Islet of Langerhans (tissue), 1 donor: ENCODE results near the gene MBOAT1.
A peak's percentile ranks its signal among the peaks of the same experiment; 100 is the strongest.

ENCODE experiments used
- FAIRE-seq: peaks from one replicate; lab custom pipeline; 2011; peaks lifted over from hg19 to GRCh38; lab: Jason Lieb, UNC

The MBOAT1 gene

DNA sequence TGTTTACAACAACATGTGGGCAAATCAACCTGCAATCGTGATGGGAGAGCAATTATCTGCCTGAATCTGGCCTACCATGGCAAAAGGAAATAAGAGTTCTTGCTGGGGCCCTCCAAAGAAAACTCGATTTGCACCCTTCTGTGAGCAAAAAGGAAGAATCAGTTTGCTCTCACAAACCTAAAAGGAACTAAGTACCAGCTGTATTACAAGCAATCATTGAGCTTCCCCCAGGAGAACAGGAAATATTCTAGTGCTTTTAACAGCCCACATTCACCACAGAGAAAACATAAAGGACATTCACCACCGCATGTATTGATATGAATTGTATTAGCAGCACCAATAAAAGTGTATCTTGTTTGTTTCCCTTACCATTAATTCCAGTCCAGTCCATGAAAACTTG lies 75.0 kb downstream of the MBOAT1 start:
- no peak for FAIRE-seq

DNA sequence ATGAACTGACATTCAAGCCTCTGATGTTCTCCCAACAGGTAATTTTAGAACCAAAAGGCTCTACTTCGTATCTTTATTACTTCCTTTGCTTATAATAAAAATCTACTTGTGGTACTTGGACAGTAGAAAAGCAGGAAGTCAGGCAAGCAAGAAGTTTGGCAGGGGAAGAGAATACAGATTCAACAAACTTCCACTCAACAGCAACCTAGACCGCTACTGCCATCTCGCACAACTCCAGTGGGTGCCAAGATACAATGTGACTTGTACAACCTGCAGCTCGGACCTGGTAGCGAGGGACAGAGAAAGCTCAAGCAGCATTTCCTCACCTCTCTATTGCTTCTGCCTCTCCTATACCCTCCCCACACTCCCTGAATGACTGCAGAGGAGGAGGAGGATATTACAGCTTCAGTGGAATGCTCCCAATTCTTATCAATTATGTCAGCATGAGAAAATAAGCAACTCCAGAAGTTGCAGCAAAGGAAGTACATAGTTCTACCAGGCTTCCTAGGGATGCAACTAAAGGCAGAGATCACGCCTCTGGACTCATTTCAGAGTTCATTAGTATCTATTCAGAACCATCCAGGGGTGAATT lies 76.5 kb downstream of the MBOAT1 start:
- no peak for FAIRE-seq

DNA sequence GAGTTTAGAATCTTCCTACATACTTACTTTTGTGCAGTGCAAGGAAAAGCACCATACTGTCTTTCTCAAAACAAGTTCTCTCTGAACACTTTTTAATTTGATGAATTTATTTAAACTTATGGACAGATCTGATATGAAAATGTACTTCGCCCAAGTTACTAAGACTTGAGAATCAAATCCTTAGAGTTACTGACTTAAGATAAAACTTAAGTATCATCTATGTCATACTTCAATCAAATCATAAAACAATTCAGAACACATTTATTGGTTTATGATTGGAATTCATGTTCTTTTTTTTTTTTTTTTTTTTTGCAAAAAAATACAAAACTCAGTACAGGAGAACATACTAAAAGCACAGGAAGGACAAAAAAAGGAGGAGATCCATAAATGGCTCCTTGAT lies 77.7 kb downstream of the MBOAT1 start:
- FAIRE-seq = no peak

DNA sequence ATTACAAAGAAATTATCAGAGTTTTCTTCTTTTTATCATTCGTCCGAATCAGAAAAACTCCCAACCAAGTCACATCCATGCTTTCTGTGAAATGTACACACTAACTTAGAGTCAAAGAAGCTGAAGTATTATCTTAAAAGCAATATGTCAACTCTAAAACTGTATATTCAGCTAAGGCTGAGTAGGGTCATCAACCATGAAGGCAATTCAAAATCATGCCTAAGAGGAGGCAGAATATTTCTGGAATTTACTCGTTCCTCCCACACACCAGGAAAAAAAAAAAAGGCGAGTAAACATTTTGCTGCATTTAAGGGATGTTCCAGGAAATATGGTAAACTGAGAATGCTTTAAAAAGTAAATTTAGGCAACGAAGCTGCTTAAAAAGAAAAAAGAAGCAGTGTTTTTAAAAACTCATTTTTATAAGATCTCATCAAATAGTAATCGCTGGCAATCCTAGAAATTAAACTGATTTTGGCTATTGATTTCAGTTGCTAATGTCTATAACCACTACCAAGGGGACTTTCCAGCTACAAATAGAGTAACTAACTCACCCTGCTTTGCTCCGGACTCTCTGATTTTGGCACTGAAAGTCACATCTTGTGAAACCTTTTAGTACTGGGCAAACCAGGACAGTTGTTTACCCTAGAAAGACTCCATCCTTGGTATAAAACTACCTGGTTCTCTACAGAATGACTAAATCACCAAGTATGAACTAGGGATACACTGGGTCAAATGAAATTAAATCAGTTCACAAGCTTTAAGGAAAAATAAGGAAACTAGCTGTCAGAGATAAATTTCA lies 82.8 kb downstream of the MBOAT1 start:
- FAIRE-seq = no peak

DNA sequence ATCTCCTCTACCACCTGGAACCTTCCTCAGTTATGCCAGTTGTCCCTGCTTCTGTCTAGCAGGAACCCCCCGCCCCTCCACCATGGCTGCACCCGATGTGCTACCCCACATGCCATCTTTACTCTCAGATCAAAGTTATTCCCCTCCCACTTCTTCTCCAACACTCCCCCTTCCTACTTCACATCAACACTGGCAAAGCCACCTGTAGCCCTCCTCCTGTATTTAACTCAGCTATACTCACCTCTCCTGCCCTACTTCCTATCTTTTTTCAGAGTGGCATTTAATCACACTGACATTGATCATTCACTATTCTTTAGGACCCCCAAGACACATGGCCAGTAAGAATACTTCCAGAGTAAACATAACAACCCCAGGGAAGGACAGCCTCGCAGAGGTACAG lies 84.3 kb downstream of the MBOAT1 start:
- no peak for FAIRE-seq

DNA sequence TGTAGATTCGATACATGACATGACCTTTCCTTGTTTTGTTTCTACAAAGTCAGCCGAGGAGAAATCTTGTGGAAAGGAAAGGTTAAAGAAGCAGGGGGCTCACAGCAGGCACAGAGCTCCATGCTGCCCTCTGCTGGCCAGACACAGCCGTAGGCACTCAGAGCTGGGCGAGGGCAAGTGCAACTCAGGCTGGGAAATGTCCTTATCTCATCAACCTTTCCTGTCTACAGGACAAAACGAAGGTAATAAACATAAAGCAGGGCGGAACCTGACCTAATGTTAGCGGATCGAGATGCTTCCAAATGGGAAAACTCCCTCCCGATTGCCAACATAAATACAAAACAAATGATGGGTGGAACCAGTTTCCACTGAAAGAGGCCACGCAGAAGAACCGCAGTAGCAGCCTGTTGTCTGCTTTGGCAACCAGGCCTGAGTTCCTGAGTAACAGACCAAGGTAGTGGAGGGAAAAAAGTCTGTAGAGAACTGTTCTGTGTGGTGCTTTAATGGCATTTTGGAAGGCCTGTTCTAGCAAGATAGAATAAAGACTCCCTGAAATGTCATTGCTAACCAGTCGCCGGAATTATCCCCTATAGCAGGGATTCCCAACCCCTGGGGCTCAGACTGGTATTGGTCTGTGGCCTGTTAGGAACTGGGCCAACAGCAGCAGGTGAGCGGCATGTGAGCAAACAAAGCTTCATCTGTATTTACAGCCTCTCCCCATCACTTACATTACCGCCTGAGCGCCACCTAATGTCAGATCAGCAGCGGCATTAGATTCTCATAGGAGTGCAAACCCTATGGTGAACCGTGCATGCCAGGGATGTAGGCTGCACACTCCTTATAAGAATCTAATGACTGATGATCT lies 85.2 kb downstream of the MBOAT1 start:
- peak; percentile 38 for FAIRE-seq

DNA sequence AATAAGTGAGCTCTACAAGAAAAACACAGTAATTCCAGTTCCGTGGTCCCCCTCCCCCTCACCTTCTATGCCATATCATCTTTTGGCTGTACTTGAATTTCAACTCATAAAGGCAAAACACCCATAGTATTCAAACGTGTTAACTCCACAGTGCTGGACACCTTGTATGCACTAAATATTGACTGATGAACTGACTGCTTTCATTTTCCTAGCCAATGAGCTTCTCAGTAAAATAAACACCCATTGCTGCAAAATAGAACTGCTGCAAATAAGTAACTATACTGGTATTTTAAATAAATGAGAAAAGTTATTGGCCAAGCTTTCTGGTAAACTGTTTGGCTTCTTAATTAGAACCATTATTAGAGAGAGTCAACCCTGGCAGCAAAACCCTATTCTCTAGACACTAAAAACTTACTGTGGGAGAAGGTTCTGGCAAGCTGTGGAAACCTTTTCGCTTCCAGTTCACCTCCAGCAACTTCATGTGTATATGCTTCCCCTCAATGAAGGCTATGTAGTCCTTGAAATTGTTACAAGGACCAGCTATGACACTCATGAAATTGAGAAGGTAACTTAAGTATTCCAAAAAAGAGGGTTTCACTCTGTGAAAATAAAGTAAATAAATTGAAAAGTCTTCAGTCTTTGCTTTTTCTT lies 86.0 kb downstream of the MBOAT1 start:
- no peak for FAIRE-seq

DNA sequence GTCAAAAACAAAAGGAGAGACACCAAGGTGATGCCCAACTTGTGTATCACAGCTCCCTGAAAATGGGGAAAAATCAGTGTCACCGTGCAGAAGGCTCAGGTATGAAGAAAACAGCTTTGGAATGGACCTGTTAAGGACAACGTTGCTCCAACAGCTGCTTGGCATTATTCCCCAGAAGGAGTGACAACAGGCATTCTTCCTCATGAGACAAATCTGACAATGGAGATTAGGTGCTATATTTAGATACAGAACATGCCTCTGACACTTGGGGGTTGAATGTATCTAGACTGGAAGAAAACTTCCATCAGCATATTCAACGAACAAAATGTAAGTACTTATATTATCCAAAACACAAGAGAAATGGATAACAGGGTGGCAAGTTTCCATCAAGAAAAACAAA lies 87.7 kb downstream of the MBOAT1 start:
- FAIRE-seq = no peak

DNA sequence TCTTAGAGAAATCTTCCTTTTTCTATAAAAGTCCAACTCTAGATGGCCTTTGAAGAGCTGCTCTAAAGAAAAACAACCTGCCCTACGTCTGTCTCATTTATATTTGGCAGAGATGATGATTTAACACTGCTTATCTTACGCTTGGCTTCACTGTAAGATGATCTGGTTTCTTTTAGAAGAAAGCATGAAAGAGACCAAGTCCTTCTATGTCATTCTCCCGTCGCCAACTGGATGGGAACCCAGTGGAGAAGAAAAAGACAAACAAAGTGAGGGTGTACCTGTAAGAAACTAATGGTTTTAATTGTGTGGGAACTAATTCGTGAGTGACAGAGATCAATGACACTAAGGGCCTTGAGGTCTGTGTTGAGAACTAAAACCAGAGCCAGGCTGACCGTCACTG lies 92.8 kb downstream of the MBOAT1 start:
- FAIRE-seq = no peak

DNA sequence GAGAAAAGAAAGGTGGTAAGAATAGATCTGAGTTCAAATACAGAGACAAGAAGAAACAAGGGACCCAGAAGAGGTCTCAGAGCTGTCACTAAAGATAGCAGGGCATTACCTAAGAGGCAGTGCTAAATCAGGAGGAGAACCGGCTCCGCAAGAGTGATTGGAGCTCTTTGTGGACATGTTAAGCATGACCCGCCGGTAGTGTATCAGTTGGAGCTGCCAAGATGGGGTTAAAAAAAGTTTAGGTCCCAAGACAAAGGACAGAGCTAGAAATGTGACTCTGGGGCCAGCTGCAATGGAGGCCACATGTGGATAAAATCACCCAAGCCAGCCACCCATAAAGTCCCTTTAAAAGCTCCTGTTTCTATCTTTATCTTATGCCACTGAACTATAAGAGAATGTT lies 93.4 kb downstream of the MBOAT1 start:
- no peak for FAIRE-seq

DNA sequence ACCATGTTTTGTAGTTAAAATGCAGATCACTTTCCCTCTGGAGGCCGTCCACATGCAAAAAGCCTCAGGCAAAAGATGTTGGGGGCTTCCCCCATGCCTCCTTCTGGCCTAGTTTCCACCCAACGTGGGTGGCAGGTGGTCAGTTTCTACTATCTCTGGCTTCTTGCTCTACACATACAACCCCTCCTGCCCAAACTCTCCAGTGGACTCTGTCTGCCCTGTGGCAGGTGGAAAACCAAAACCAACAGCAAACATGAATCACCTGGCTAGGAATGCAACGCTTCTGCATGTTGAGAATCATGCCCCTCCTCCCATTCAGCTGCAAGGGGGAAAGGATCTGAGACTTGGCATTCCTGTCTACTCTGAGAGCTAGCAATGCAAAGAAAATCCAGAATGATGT lies 94.8 kb downstream of the MBOAT1 start:
- no peak for FAIRE-seq

DNA sequence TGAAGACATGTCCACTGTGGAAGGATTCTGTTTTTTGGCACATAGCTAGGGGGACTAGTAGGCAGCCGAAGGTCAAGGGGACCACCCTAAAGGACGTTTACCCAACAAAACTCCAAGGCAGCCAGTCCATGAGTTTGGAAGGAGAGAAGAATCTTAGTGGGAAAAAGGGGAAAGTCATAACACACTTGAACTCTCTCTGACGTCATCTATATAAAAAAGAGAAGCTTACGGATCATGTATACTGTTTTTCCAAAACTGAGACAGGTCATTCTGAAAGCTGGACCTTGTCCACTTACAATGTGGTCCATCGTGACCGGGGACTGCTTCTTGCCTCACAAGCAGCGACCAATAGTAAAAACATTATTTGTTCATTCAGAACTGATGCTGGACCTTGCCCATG lies 95.5 kb downstream of the MBOAT1 start:
- FAIRE-seq = no peak

DNA sequence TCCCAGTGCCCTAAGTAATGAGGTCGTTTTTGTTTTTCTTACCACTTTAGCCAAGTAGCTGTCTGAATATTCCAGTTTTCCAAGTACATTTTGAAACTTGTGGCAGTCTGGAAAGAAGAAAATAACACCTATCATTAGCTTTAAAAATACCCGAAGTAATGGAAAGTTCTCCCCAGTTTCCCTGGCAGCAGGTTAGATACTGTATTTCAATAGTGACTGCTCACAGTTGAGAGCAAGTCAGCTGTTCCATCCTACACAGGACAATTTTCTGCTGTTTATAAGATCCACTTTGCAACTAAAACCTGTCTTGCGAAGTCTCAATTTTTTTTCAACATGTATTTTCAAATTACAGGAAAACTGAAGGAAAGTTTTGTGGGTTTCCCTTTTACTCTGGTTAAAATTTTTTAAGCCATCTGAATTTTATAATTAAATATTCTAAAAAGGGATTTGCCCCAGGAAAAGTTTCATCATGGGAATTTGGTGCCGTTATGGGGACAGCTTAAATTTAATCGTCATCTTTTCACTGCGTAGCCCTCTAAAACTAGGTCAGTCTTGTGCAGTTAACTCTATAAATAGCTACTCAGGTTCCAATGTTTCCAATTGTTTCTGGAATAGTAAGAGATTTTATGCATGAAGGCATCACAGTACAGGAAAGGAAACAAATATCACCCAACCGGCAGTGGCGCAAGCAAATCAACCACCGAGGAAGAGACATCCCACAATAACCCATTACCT lies 96.9 kb downstream of the MBOAT1 start:
- FAIRE-seq = peak; percentile 27

DNA sequence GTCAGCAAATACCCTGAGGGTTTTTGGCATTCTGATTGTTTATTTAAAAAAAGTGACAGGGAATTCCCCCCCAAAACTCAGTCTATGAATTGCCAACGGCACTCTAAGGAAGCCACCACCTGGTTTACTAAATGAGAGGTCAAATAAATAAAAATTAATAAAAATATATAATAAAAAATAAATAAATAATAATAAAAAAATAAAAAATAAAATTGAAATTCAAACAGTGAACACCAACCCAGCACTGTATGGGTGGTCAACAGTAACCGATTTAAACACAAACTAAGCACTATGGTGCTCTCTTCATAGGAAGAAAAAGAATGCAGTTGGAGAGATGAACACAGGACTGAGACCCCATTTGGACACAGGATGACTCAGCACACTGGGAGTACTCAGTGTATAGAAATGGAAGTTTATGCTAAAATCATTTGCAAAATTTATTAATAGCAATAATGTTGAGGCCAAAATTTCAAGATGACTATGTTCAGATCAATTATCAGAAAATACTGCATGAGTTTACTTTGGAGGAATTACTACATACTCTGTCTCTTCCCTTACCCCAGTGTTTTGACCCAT lies 98.5 kb downstream of the MBOAT1 start:
- no peak for FAIRE-seq

DNA sequence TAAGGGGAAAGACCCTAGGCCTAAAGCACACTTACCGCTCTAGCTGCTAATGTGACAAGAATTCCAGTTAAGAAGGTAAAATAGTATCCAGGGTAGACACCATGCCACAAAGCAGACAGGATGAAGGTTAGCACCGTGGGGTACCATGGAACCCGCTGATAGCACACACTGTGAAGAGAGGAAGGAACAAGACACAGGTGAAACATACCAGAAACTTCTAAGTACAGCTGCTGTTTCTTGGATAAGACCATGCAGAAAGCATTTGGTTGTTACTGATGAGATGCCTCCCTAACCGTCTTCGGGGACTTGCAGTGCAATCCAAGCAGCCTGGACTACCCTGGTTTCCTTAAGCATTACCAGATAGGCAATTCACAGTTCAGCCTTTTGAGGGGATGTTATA lies 99.4 kb downstream of the MBOAT1 start:
- no peak for FAIRE-seq

DNA sequence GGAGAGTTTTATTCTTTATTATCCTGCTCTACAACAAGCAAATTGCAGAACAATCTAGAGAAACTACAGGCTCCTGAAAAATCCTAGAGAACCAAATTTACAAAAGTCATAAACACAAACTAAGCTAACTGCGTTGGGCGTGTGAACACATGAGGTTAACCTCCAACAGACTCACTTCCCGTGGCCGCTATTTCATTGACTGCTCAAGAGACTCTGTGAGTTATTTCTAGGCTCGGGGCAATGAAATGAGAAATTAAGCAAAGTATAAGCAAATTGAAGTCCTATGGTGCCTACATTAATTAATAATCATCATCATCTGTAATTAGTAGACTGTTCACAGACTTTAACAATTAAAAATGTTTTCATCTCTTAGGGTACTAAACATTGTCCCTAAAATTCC lies 100.0 kb downstream of the MBOAT1 start:
- no peak for FAIRE-seq

DNA sequence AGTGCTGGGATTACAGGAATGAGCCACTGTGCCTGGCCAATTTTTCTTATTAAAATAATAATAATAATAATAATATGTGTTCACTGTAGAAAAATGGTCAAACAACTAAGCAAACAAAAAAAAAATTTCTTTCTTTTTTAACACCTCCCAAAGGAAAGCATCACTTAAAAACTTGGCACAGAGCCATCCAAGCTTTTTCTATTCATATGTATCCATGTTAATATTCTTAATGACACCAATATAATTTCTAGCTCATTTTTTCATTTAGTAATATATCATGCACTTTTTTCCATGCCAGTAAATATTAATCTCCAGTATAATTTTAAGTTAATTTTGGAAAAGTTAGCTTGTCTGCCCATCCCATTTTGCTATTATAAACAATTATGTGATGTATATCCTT lies 101.8 kb downstream of the MBOAT1 start:
- no peak for FAIRE-seq

DNA sequence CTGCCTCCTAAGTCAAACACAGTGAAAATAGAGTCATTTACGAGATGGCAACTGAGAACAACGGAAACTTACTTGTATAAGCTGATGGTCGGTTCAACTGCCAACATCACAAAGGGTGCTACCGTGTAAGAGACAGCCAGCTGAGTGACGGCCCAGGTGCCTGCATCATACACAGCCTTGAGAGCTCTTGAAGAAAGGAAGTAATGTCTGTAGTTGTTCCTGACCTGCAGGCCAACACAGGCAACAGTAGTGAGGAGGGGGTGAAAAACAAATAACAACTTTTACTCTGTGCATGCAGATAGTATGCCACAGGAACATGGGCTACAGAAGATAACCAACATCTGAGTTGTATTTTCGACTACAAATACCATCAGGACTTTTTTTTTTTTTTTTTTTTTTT lies 102.7 kb downstream of the MBOAT1 start:
- no peak for FAIRE-seq

DNA sequence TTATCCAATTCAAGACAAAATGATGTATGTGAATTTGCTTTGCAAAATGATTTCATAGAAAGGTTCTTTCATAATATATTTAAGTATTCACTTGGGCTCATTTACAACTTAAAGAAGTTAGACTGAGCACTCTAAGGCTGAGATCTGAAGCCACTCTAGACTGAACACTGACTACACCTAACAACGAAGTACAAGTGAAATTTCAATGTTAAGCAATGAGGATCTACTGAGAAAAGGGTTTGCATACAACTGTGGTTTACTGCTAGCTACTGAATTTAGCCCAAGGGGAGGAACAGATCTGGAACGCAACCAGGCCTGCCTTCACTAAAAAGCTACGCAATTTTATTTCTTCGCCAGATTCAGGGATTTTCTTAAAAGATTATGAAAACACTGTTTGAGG lies 106.4 kb downstream of the MBOAT1 start:
- no peak for FAIRE-seq

DNA sequence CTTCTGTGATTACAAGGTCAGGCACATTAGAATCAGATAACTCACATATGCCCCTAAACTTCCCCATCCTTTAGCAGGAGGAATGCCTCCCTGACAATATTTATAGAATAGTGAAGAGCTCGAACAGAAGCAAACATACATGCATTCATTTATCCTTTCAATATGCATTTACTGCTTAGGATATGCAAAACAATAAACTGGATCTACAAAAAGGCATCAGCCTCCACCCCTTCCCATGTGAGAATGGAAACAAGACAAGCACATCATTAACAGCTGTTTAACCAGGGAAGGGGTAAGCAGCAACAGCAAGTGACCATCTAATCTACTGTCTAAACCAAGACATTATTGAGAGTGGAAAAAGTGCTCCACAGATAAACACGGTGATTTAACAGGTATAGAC lies 107.6 kb downstream of the MBOAT1 start:
- FAIRE-seq = no peak

DNA sequence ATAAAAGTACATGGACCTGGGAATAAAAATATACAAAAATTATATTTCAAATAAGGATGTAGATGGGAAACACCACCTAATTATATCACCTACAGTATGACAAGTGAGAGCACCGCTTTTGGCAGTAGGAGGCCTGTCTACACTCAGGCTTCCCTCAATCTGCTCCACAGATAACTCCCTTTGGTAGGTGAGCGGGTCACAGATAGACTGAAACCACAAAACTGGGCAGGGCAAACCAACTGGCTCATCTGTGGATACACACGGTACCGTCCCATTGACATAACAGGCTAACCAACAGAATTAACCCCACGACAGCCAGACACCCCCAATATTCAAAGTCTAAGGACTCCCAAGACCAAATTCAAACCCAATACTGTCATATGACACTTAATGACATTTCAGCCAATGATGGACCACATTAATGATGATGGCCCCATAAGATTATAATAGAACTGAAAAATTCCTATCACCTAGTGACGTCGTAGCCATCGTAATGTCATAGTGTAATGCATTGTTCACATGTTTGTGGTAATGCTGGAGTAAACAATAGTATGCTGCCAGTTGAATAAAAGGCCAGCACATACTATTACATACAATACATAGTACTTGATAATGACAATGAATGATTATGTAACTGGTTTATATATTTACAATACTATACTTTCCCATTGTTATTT lies 109.7 kb downstream of the MBOAT1 start:
- FAIRE-seq = no peak
